CD14-positive monocyte (primary cell): ENCODE measurements around the gene PPP4R1. TPM values are rescaled to one million over a fixed set of nuclear protein-coding genes. Genes with fewer than 3 reads are reported as not detected.

Experiments used
- DNase-seq, 3 donors: peaks; one replicate each; pipeline ENCODE4 v3.0.0-alpha.2; 2011 to 2022
- H2AFZ ChIP-seq: 2 replicates; pipeline ENCODE4 v1.6.0; 2012; ENCODE audit warnings: mild to moderate bottlenecking, low read depth, low read length, inconsistent platforms; ENCODE audit not compliant: insufficient read depth, poor library complexity, severe bottlenecking
- H3K27ac ChIP-seq, 2 donors: 1 replicate in 1 of 2; 2 replicates in 1 of 2; pipeline ENCODE4 v1.5.1; 2012 to 2013; ENCODE audit warnings: low read length in 2 of 2, control low read depth in 1 of 2, inconsistent platforms in 1 of 2, low read depth in 1 of 2, mild to moderate bottlenecking in 1 of 2
- H3K27me3 ChIP-seq, 2 donors: one replicate each; pipeline versions ENCODE4 v1.6.0 to v1.6.1; 2011 to 2013; ENCODE audit warnings: low read length in 2 of 2; ENCODE audit not compliant: control insufficient read depth in 2 of 2, insufficient read depth in 2 of 2
- H3K36me3 ChIP-seq, 2 donors: replicated peaks in 1 of 2; 1 replicate in 1 of 2; 2 replicates in 1 of 2; pipeline versions ENCODE4 v1.5.1 to v1.6.1; 2012 to 2013; ENCODE audit warnings: low read length in 2 of 2, control low read depth in 1 of 2, inconsistent platforms in 1 of 2, mild to moderate bottlenecking in 1 of 2; ENCODE audit not compliant: insufficient read depth in 2 of 2, control insufficient read depth in 1 of 2
- H3K4me1 ChIP-seq, 2 donors: 1 replicate in 1 of 2; 2 replicates in 1 of 2; pipeline versions ENCODE4 v1.5.1 to v1.6.1; 2012 to 2013; ENCODE audit warnings: low read length in 2 of 2, control low read depth in 1 of 2, inconsistent platforms in 1 of 2, mild to moderate bottlenecking in 1 of 2, moderate library complexity in 1 of 2; ENCODE audit not compliant: insufficient read depth in 2 of 2, control insufficient read depth in 1 of 2
- H3K4me2 ChIP-seq: replicated peaks from 2 replicates; pipeline ENCODE3; 2012; ENCODE audit warnings: low read length, moderate library complexity, mild to moderate bottlenecking; ENCODE audit not compliant: poor library complexity, severe bottlenecking; ENCODE audit errors: extremely low read depth
- H3K4me3 ChIP-seq, 3 experiments: fragments of 200-600 bp in 1 of 3; sonication (generic) in 1 of 3; replicated peaks in 1 of 3; 1 replicate in 2 of 3; 2 replicates in 1 of 3; pipeline ENCODE4 v1.5.1; 2011 to 2013; ENCODE audit warnings: low read length in 3 of 3, mild to moderate bottlenecking in 3 of 3, control low read depth in 2 of 3, low read depth in 2 of 3, inconsistent platforms in 1 of 3, moderate library complexity in 1 of 3
- H3K79me2 ChIP-seq: 2 replicates; pipeline ENCODE4 v1.6.0; 2012; ENCODE audit warnings: mild to moderate bottlenecking, control low read depth, inconsistent platforms, low read length, moderate library complexity; ENCODE audit not compliant: insufficient read depth
- H3K9ac ChIP-seq: 2 replicates; pipeline ENCODE4 v1.6.0; 2017; ENCODE audit warnings: low read length, mild to moderate bottlenecking; ENCODE audit not compliant: insufficient read depth, poor library complexity, severe bottlenecking
- H3K9me3 ChIP-seq, 2 donors: replicated peaks in 1 of 2; 1 replicate in 1 of 2; 2 replicates in 1 of 2; pipeline versions ENCODE4 v1.5.1 to v1.6.1; 2012 to 2013; ENCODE audit warnings: low read length in 2 of 2, control low read depth in 1 of 2; ENCODE audit not compliant: control insufficient read depth in 1 of 2, insufficient read depth in 1 of 2
- H4K20me1 ChIP-seq: 2 replicates; pipeline ENCODE4 v1.6.0; 2012; ENCODE audit warnings: mild to moderate bottlenecking, low read length, control low read depth, moderate library complexity; ENCODE audit not compliant: insufficient read depth
- H3K27ac Mint-ChIP-seq, 7 donors: one replicate each; pipeline ENCODE4 v1.8.0; 2020; ENCODE audit warnings: mild to moderate bottlenecking in 7 of 7, mixed read lengths in 7 of 7, moderate library complexity in 6 of 7, inconsistent platforms in 2 of 7
- H3K27me3 Mint-ChIP-seq, 3 donors: one replicate each; pipeline ENCODE4 v1.8.0; 2021 to 2022; ENCODE audit warnings: low read depth in 3 of 3, mild to moderate bottlenecking in 3 of 3, mixed read lengths in 3 of 3, moderate library complexity in 3 of 3, inconsistent platforms in 1 of 3
- H3K36me3 Mint-ChIP-seq, 2 donors: one replicate each; pipeline ENCODE4 v1.8.0; 2020; ENCODE audit warnings: mixed read lengths in 2 of 2, inconsistent platforms in 1 of 2, mild to moderate bottlenecking in 1 of 2
- H3K4me1 Mint-ChIP-seq: one replicate; pipeline ENCODE4 v1.8.0; 2020; ENCODE audit warnings: mild to moderate bottlenecking, mixed read lengths
- H3K4me3 Mint-ChIP-seq, 2 donors: one replicate each; pipeline ENCODE4 v1.8.0; 2020; ENCODE audit warnings: mild to moderate bottlenecking in 2 of 2, mixed read lengths in 2 of 2, moderate library complexity in 1 of 2
- H3K9me3 Mint-ChIP-seq, 7 donors: one replicate each; pipeline ENCODE4 v1.8.0; 2020 to 2022; ENCODE audit warnings: mixed read lengths in 7 of 7, mild to moderate bottlenecking in 6 of 7, moderate library complexity in 6 of 7, inconsistent platforms in 2 of 7
- WGBS: methylation state at CpG from one replicate; pipeline ENCODE4 v1.1.5; 2013; ENCODE audit warnings: missing lambda C conversion rate; ENCODE audit not compliant: insufficient coverage; 5-methylcytosine and 5-hydroxymethylcytosine counted together
- intact Hi-C, 2 donors: fragments of 100-400 bp; cut with micrococcal nuclease; formaldehyde crosslinking; loops; one replicate each; pipeline versions ENCODE4 v1.15.0 to v1.15.1; 2023
- polyA plus RNA-seq, 3 donors: library from polyadenylated mRNA; depleted of rRNA in 1 of 3; unstranded in 2 of 3; stranded (reverse) in 1 of 3; fragments of 300-500 nt in 2 of 3; fragments of >200 nt in 1 of 3; fragmentation: Illumina TruSeq in 2 of 3; gene quantifications; 1 replicate in 2 of 3; 2 replicates in 1 of 3; pipeline ENCODE4 v1.2.3, GENCODE V29; 2012 to 2021
- TF ChIP-seq, protein P1 (sequence below): fragments of 200-600 bp; IDR thresholded peaks from one replicate; pipeline ENCODE4 v1.8.0; 2022; ENCODE audit warnings: antibody characterized with exemption, mild to moderate bottlenecking

Gene PPP4R1
- polyA plus RNA-seq, 3 donors = 22.0 to 45.3 (median 24.6) TPM

DNA sequence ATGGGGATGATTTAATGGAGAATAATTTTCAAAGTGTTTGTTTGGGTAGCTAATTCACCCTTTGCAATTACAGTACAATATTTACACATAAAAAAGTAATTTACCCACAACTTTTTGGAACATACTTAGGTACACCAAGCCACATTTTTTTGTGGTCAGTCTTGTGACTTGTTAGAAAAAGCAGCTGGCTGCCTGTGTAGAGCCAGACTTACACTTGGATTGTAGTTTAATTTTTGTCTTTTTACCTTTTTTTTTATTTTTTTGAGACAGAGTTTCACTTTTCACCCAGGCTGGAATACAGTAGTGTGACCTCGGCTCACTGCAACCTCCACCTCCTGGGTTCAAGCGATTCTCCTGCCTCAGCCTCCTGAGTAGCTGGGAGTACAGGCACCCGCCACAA is 93.7 kb downstream of the PPP4R1 start:
- H3K36me3 Mint-ChIP-seq = peaks cover 42 to 53% of the 10 kb centered on the region in 2 donors

DNA sequence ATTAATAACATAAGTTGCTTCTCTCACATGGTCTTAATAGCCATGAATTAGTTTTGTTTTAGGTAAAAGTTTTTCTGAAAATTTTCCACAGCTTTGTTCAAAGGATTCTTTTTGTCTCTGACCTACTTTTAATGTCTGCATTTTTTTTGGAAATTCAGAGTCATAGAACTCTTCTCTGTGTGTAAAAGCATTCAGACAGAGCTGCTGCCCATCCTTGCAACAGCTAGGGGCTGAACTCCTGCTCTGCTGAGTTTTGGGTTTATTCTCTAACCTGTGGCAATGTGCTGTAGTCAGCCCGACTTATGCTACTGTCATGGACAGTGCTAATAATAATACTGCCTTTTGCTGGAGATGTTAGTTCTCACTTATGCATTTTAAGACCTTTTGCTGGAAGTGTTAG is 95.0 kb downstream of the PPP4R1 start:
- Histone ChIP-seq H3K4me3 (no peak overlapping the region), H3K79me2 (peaks cover 3% of the 10 kb centered on the region), H3K27ac (no peak overlapping the region), H3K27me3 (no peaks in the 10 kb centered on the region), H3K36me3 (peaks cover 30 to 65% of the 10 kb centered on the region in 2 donors), H3K9me3 (no peaks in the 10 kb centered on the region), H3K4me1 (no peaks in the 10 kb centered on the region), H3K9ac (no peak overlapping the region), H2AFZ (no peak overlapping the region), H3K4me2 (no peak overlapping the region), H4K20me1 (peaks cover 7% of the 10 kb centered on the region)
- TF ChIP-seq, protein P1, sequence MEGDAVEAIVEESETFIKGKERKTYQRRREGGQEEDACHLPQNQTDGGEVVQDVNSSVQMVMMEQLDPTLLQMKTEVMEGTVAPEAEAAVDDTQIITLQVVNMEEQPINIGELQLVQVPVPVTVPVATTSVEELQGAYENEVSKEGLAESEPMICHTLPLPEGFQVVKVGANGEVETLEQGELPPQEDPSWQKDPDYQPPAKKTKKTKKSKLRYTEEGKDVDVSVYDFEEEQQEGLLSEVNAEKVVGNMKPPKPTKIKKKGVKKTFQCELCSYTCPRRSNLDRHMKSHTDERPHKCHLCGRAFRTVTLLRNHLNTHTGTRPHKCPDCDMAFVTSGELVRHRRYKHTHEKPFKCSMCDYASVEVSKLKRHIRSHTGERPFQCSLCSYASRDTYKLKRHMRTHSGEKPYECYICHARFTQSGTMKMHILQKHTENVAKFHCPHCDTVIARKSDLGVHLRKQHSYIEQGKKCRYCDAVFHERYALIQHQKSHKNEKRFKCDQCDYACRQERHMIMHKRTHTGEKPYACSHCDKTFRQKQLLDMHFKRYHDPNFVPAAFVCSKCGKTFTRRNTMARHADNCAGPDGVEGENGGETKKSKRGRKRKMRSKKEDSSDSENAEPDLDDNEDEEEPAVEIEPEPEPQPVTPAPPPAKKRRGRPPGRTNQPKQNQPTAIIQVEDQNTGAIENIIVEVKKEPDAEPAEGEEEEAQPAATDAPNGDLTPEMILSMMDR = no peak
- Mint-ChIP-seq H3K27me3 (no peaks in the 10 kb centered on the region), H3K27ac (peak overlapping the region in 1 of 7 donors; percentile 76), H3K9me3 (no peaks in the 10 kb centered on the region), H3K36me3 (peaks cover 41 to 52% of the 10 kb centered on the region in 2 donors), H3K4me3 (no peak overlapping the region), H3K4me1 (no peaks in the 10 kb centered on the region)
- intact Hi-C loops = loop anchor here (5.0 to 10.0 kb wide), 2 partner anchors 445 to 447 kb away; no protein-coding TSS in a partner anchor
- no CpG with 5 or more reads among the region's 1 CpG for WGBS
- no peak for DNase-seq

More for the DNA sequence above, 93.7 kb downstream of the PPP4R1 start:
- H3K4me1 ChIP-seq = no peaks in the 10 kb centered on the region
- H3K9me3 ChIP-seq = no peaks in the 10 kb centered on the region
- TF ChIP-seq, protein P1 = no peak
- H3K9ac ChIP-seq = no peak overlapping the region
- no CpG with 5 or more reads among the region's 3 CpGs for WGBS
- no peak overlapping the region for H3K4me2 ChIP-seq
- H3K79me2 ChIP-seq = peaks cover 3% of the 10 kb centered on the region
- peaks cover 7% of the 10 kb centered on the region for H4K20me1 ChIP-seq
- intact Hi-C loops = no loop called here
- H3K27ac Mint-ChIP-seq = no peak overlapping the region
- H3K4me3 ChIP-seq = no peak overlapping the region
- peaks cover 0 to 2% (median 0%) of the 10 kb centered on the region in 3 donors for H3K27me3 Mint-ChIP-seq
- H3K27ac ChIP-seq = no peak overlapping the region
- H3K36me3 ChIP-seq = peaks cover 38 to 66% of the 10 kb centered on the region in 2 donors
- DNase-seq = no peak
- no peaks in the 10 kb centered on the region for H3K4me1 Mint-ChIP-seq
- H3K9me3 Mint-ChIP-seq = no peaks in the 10 kb centered on the region
- H2AFZ ChIP-seq = no peak overlapping the region
- H3K27me3 ChIP-seq = no peaks in the 10 kb centered on the region
- H3K4me3 Mint-ChIP-seq = no peak overlapping the region
